K562 (cell line): ENCODE results near the gene WFDC11. TPM values are rescaled to one million over a fixed set of nuclear protein-coding genes. Genes with fewer than 3 reads are reported as not detected.

Experiments
- ADNP ChIP-seq: fragments of 200-800 bp; sonication (Bioruptor generic); IDR thresholded peaks from 2 replicates; pipeline ENCODE4 v1.6.1; 2016; ENCODE audit warnings: missing genetic modification characterization, missing compliant biosample characterization
- CREB1 ChIP-seq, 2 experiments: sonication (generic) in 1 of 2; formaldehyde crosslinking in 1 of 2; IDR thresholded peaks; 2 replicates each; pipeline versions ENCODE4 v1.6.1 to v1.8.0; 2012 to 2022; ENCODE audit warnings: inconsistent platforms in 1 of 2, mild to moderate bottlenecking in 1 of 2, missing genetic modification reagents in 1 of 2, moderate library complexity in 1 of 2
- ESRRA ChIP-seq: fragments of 450-650 bp; IDR thresholded peaks from 2 replicates; pipeline ENCODE4 v1.6.1; 2014; ENCODE audit warnings: low read depth, mild to moderate bottlenecking, moderate library complexity, borderline replicate concordance
- NRF1 ChIP-seq, 2 experiments: fragments of 450-650 bp; IDR thresholded peaks in 1 of 2; conservative IDR thresholded peaks in 1 of 2; 2 replicates each; pipeline ENCODE4 v1.6.1; 2014; ENCODE audit warnings: mild to moderate bottlenecking in 2 of 2
- NUFIP1 ChIP-seq: fragments of 450-650 bp; IDR thresholded peaks from 2 replicates; pipeline ENCODE4 v1.6.1; 2018; ENCODE audit not compliant: partially characterized antibody
- OTX1 ChIP-seq: fragments of 450-650 bp; formaldehyde crosslinking; IDR thresholded peaks from 2 replicates; pipeline ENCODE4 v1.4.0; 2022; ENCODE audit warnings: mild to moderate bottlenecking
- PML ChIP-seq: IDR thresholded peaks from 2 replicates; pipeline ENCODE4 v1.6.1; 2012; ENCODE audit warnings: low read length, inconsistent platforms
- PYGO2 ChIP-seq: fragments of 450-650 bp; IDR thresholded peaks from 2 replicates; pipeline ENCODE4 v1.6.1; 2016; ENCODE audit warnings: mild to moderate bottlenecking, missing genetic modification characterization, moderate library complexity, missing compliant biosample characterization
- RBM22 ChIP-seq: fragments of 200-400 bp; formaldehyde crosslinking; IDR thresholded peaks from 2 replicates; pipeline ENCODE4 v1.6.1; 2018; ENCODE audit warnings: low read length, low read depth; ENCODE audit not compliant: poor library complexity, severe bottlenecking
- SIN3B ChIP-seq: fragments of 450-650 bp; IDR thresholded peaks from 2 replicates; pipeline ENCODE4 v1.6.1; 2017; ENCODE audit warnings: low read depth, mild to moderate bottlenecking, moderate library complexity
- SMAD1 ChIP-seq: fragments of 150-350 bp; IDR thresholded peaks from 2 replicates; pipeline ENCODE4 v1.6.1; 2014; ENCODE audit warnings: low read length, low read depth; ENCODE audit not compliant: partially characterized antibody
- U2AF1 ChIP-seq: fragments of 200-400 bp; formaldehyde crosslinking; optimal IDR thresholded peaks from 2 replicates; pipeline ENCODE3; 2017; ENCODE audit warnings: mild to moderate bottlenecking, low read depth, low read length, moderate library complexity
- ZBTB8A ChIP-seq: fragments of 450-650 bp; IDR thresholded peaks from 2 replicates; pipeline ENCODE4 v1.6.1; 2018; ENCODE audit warnings: mild to moderate bottlenecking, moderate library complexity; ENCODE audit not compliant: partially characterized antibody
- ZEB2 ChIP-seq: fragments of 450-650 bp; IDR thresholded peaks from 2 replicates; pipeline ENCODE4 v1.6.1; 2016
- ZFP30 ChIP-seq: fragments of 250-450 bp; sonication (Bioruptor Pico); IDR thresholded peaks from 2 replicates; pipeline ENCODE4 v1.8.0; 2022; ENCODE audit warnings: moderate library complexity, mild to moderate bottlenecking, inconsistent platforms, borderline replicate concordance
- ZNF436 ChIP-seq: fragments of 250-450, 450-650 bp; sonication (Bioruptor Pico); formaldehyde crosslinking; IDR thresholded peaks from 2 replicates; pipeline ENCODE4 v1.7.0; 2020; ENCODE audit warnings: mild to moderate bottlenecking
- ZNF445 ChIP-seq: fragments of 250-450 bp; sonication (Bioruptor Pico); IDR thresholded peaks from 2 replicates; pipeline ENCODE4 v1.4.0; 2020; ENCODE audit warnings: low read depth, mild to moderate bottlenecking, moderate library complexity
- polyA plus RNA-seq, 8 experiments: library from polyadenylated mRNA; depleted of rRNA in 4 of 8; stranded (reverse) in 5 of 8; unstranded in 3 of 8; fragments of >200 nt; fragmentation: Nextera tagmentation in 2 of 8; fragmentation: Illumina TruSeq in 1 of 8; extraction: Ambion mirVana in 2 of 8; extraction: Trizol in 1 of 8; gene quantifications; 2 replicates each; pipeline versions ENCODE4 v1.2.1 to v1.2.3, GENCODE V29; 2011 to 2014; ENCODE audit warnings: inconsistent platforms in 1 of 8, missing spikeins in 1 of 8
- total RNA-seq, 7 experiments: library from RNA; depleted of rRNA in 6 of 7; stranded (reverse); fragments of >200 nt in 6 of 7; fragmentation: Illumina TruSeq in 2 of 7; extraction: Trizol in 2 of 7; gene quantifications; 2 replicates each; pipeline versions ENCODE4 v1.2.1 to v1.2.3, GENCODE V29; 2011 to 2021; ENCODE audit warnings: low replicate concordance in 1 of 7
- TF ChIP-seq, protein P1 (sequence below): sonication (generic); formaldehyde crosslinking; IDR thresholded peaks from 2 replicates; pipeline ENCODE4 v1.8.1; 2023; ENCODE audit warnings: mild to moderate bottlenecking, missing genetic modification reagents, moderate library complexity
- TF ChIP-seq, protein P2 (sequence below): fragments of 450-650 bp; formaldehyde crosslinking; IDR thresholded peaks from 2 replicates; pipeline ENCODE4 v1.4.0; 2020; ENCODE audit warnings: mild to moderate bottlenecking, moderate library complexity
- TF ChIP-seq, protein P3 (sequence below), 2 experiments: fragments of 450-650 bp; IDR thresholded peaks; 2 replicates each; pipeline ENCODE4 v1.6.1; 2018; ENCODE audit warnings: mild to moderate bottlenecking in 2 of 2, low read depth in 1 of 2; ENCODE audit not compliant: partially characterized antibody in 2 of 2
- TF ChIP-seq, protein P4 (sequence below): fragments of 450-650 bp; conservative IDR thresholded peaks from 2 replicates; pipeline ENCODE4 v1.6.1; 2016; ENCODE audit warnings: missing genetic modification characterization, low read depth, mild to moderate bottlenecking, control low read depth, missing compliant biosample characterization

Gene WFDC11
- total and polyA plus RNA-seq, 9 of the 15 experiments (the other 6 are each of a cell fraction or from before 2014, with no cell fraction given), result not detected

DNA sequence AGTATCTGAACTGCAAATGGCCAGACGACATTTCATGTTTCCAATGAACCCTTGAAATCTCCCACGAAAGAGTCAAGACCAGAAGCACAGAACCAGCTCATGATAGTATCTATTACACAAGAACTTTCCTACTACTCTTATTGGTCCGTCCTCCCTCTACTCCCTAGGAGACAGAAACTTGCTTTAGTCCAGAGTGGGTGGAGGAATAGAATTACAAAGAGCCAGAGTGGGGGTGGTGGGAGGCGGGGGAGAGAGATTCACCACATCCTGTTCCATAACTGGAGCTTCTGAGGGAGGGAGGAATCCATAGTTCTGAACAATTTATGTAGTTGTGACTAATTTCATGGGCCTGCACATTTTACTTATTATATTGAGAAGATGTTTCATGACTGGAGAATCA is 59.0 kb downstream of the WFDC11 start (continued):
- TF ChIP-seq CREB1 (IDR thresholded peaks at IDR 0.05), result no peak
- TF ChIP-seq CREB1 (CRISPR knock-in tag; IDR thresholded peaks at IDR 0.05), result no peak
- no peak for TF ChIP-seq NUFIP1
- TF ChIP-seq ZBTB8A, result no peak
- TF ChIP-seq NRF1 (conservative IDR thresholded peaks at IDR 0.05 in 1 of 2, IDR thresholded peaks at IDR 0.05 in 1 of 2), result no peak
- no peak for TF ChIP-seq SMAD1
- TF ChIP-seq, protein P1, sequence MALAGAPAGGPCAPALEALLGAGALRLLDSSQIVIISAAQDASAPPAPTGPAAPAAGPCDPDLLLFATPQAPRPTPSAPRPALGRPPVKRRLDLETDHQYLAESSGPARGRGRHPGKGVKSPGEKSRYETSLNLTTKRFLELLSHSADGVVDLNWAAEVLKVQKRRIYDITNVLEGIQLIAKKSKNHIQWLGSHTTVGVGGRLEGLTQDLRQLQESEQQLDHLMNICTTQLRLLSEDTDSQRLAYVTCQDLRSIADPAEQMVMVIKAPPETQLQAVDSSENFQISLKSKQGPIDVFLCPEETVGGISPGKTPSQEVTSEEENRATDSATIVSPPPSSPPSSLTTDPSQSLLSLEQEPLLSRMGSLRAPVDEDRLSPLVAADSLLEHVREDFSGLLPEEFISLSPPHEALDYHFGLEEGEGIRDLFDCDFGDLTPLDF (CRISPR knock-in tag), result no peak
- TF ChIP-seq ZNF436 (CRISPR knock-in tag), result no peak
- TF ChIP-seq, protein P2, sequence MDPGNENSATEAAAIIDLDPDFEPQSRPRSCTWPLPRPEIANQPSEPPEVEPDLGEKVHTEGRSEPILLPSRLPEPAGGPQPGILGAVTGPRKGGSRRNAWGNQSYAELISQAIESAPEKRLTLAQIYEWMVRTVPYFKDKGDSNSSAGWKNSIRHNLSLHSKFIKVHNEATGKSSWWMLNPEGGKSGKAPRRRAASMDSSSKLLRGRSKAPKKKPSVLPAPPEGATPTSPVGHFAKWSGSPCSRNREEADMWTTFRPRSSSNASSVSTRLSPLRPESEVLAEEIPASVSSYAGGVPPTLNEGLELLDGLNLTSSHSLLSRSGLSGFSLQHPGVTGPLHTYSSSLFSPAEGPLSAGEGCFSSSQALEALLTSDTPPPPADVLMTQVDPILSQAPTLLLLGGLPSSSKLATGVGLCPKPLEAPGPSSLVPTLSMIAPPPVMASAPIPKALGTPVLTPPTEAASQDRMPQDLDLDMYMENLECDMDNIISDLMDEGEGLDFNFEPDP (CRISPR knock-in tag), result no peak
- TF ChIP-seq ESRRA, result no peak
- TF ChIP-seq, protein P3, sequence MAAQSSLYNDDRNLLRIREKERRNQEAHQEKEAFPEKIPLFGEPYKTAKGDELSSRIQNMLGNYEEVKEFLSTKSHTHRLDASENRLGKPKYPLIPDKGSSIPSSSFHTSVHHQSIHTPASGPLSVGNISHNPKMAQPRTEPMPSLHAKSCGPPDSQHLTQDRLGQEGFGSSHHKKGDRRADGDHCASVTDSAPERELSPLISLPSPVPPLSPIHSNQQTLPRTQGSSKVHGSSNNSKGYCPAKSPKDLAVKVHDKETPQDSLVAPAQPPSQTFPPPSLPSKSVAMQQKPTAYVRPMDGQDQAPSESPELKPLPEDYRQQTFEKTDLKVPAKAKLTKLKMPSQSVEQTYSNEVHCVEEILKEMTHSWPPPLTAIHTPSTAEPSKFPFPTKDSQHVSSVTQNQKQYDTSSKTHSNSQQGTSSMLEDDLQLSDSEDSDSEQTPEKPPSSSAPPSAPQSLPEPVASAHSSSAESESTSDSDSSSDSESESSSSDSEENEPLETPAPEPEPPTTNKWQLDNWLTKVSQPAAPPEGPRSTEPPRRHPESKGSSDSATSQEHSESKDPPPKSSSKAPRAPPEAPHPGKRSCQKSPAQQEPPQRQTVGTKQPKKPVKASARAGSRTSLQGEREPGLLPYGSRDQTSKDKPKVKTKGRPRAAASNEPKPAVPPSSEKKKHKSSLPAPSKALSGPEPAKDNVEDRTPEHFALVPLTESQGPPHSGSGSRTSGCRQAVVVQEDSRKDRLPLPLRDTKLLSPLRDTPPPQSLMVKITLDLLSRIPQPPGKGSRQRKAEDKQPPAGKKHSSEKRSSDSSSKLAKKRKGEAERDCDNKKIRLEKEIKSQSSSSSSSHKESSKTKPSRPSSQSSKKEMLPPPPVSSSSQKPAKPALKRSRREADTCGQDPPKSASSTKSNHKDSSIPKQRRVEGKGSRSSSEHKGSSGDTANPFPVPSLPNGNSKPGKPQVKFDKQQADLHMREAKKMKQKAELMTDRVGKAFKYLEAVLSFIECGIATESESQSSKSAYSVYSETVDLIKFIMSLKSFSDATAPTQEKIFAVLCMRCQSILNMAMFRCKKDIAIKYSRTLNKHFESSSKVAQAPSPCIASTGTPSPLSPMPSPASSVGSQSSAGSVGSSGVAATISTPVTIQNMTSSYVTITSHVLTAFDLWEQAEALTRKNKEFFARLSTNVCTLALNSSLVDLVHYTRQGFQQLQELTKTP (IDR thresholded peaks at IDR 0.05; ENCODE audit: low read depth in 1 of 2, partially characterized antibody in 2 of 2), result no peak
- TF ChIP-seq ADNP, result no peak
- no peak for TF ChIP-seq PYGO2 (tag)
- TF ChIP-seq, protein P4, sequence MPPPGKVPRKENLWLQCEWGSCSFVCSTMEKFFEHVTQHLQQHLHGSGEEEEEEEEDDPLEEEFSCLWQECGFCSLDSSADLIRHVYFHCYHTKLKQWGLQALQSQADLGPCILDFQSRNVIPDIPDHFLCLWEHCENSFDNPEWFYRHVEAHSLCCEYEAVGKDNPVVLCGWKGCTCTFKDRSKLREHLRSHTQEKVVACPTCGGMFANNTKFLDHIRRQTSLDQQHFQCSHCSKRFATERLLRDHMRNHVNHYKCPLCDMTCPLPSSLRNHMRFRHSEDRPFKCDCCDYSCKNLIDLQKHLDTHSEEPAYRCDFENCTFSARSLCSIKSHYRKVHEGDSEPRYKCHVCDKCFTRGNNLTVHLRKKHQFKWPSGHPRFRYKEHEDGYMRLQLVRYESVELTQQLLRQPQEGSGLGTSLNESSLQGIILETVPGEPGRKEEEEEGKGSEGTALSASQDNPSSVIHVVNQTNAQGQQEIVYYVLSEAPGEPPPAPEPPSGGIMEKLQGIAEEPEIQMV (tag), result no peak
- no peak for TF ChIP-seq RBM22
- no peak for TF ChIP-seq ZNF445 (CRISPR knock-in tag)
- TF ChIP-seq OTX1 (CRISPR knock-in tag), result no peak
- TF ChIP-seq ZEB2, result no peak
- TF ChIP-seq PML, result no peak
- no peak for TF ChIP-seq U2AF1
- TF ChIP-seq SIN3B, result no peak
- TF ChIP-seq ZFP30 (CRISPR knock-in tag), result no peak
